Osteocyte (in vitro differentiated cells): Measurements from ENCODE around the gene AKAP11. TPM values are rescaled to one million over a fixed set of nuclear protein-coding genes. Genes with fewer than 3 reads are reported as not detected.

ENCODE experiments used
- DNase-seq: peaks from one replicate; pipeline ENCODE4 v3.0.0; 2021; ENCODE audit warnings: mixed read lengths; ENCODE audit not compliant: unreplicated experiment; ENCODE audit errors: extremely low spot score
- H3K27ac Mint-ChIP-seq: one replicate; pipeline ENCODE4 v1.8.0; 2021; ENCODE audit warnings: mild to moderate bottlenecking, mixed read lengths; ENCODE audit not compliant: unreplicated experiment
- H3K27me3 Mint-ChIP-seq: one replicate; pipeline ENCODE4 v1.8.0; 2021; ENCODE audit warnings: mixed read lengths; ENCODE audit not compliant: unreplicated experiment
- H3K36me3 Mint-ChIP-seq: one replicate; pipeline ENCODE4 v1.8.0; 2021; ENCODE audit warnings: mixed read lengths; ENCODE audit not compliant: unreplicated experiment
- H3K4me1 Mint-ChIP-seq: one replicate; pipeline ENCODE4 v1.8.0; 2021; ENCODE audit warnings: mixed read lengths; ENCODE audit not compliant: unreplicated experiment
- H3K4me3 Mint-ChIP-seq: one replicate; pipeline ENCODE4 v1.8.0; 2021; ENCODE audit warnings: mild to moderate bottlenecking, moderate library complexity, mixed read lengths; ENCODE audit not compliant: unreplicated experiment
- H3K9me3 Mint-ChIP-seq: one replicate; pipeline ENCODE4 v1.8.0; 2021; ENCODE audit warnings: mixed read lengths; ENCODE audit not compliant: unreplicated experiment
- total RNA-seq: library from RNA; stranded (reverse); gene quantifications from 2 replicates; pipeline ENCODE4 v1.2.1, GENCODE V29; 2021
- TF ChIP-seq, protein P1 (sequence below): fragments of 200-600 bp; sonication (generic); IDR thresholded peaks from 2 replicates; pipeline ENCODE4 v1.5.0; 2021; ENCODE audit warnings: antibody characterized with exemption, mild to moderate bottlenecking, moderate library complexity

AKAP11 gene
- total RNA-seq, 1 donor from 2014 or later, result 37.3 TPM

DNA sequence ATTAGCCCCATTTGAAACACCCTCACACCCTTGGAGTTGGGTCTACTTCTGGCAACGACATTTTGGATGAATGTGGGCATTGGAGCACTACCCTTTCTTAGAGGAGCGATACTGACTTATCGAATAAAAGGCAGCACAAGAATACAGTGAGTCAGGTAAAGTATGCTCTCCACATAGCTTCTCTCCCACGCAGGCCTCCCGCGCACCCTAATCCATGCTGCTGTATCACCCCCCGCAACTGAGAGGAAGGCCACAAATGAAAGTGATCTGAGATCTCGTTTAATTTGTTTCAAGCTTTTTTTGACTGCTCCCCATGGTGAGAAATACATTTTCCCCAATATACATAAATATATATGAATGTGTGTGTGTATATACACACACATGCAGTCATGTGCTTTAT, 25.4 kb upstream of the AKAP11 start:
- Mint-ChIP-seq H3K27ac (no peak overlapping the region), H3K4me1 (peaks cover 7% of the 10 kb centered on the region)

DNA sequence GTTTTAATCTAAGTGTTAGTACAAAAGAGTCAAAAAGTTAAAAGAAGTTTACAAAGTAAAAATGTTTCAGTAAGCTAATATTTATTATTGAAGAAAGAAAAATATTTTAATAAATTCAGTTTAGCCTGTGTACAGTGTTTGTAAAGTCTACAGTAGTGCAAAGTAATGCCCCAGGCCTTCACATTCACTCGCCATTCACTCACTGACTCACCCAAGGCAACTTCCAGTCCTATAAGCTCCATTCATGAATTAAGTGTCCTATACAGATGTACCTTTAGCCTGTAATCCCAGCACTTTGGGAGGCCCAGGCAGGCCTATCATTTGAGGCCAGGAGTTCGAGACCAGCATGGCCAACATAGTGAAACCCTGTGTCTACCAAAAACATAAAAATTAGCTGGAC, 24.1 kb upstream of the AKAP11 start:
- no peak for DNase-seq
- Mint-ChIP-seq H3K4me3 (no peak overlapping the region), H3K36me3 (peaks cover 6% of the 10 kb centered on the region), H3K27ac (no peak overlapping the region), H3K27me3 (peaks cover 2% of the 10 kb centered on the region), H3K9me3 (no peaks in the 10 kb centered on the region), H3K4me1 (peaks cover 7% of the 10 kb centered on the region)
- TF ChIP-seq, protein P1, sequence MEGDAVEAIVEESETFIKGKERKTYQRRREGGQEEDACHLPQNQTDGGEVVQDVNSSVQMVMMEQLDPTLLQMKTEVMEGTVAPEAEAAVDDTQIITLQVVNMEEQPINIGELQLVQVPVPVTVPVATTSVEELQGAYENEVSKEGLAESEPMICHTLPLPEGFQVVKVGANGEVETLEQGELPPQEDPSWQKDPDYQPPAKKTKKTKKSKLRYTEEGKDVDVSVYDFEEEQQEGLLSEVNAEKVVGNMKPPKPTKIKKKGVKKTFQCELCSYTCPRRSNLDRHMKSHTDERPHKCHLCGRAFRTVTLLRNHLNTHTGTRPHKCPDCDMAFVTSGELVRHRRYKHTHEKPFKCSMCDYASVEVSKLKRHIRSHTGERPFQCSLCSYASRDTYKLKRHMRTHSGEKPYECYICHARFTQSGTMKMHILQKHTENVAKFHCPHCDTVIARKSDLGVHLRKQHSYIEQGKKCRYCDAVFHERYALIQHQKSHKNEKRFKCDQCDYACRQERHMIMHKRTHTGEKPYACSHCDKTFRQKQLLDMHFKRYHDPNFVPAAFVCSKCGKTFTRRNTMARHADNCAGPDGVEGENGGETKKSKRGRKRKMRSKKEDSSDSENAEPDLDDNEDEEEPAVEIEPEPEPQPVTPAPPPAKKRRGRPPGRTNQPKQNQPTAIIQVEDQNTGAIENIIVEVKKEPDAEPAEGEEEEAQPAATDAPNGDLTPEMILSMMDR, result no peak

More for the DNA sequence above, 25.4 kb upstream of the AKAP11 start:
- no peaks in the 10 kb centered on the region for H3K9me3 Mint-ChIP-seq
- peaks cover 2% of the 10 kb centered on the region for H3K27me3 Mint-ChIP-seq
- peaks cover 11% of the 10 kb centered on the region for H3K36me3 Mint-ChIP-seq
- no peak for DNase-seq
- no peak overlapping the region for H3K4me3 Mint-ChIP-seq
- TF ChIP-seq, protein P1, result no peak

DNA sequence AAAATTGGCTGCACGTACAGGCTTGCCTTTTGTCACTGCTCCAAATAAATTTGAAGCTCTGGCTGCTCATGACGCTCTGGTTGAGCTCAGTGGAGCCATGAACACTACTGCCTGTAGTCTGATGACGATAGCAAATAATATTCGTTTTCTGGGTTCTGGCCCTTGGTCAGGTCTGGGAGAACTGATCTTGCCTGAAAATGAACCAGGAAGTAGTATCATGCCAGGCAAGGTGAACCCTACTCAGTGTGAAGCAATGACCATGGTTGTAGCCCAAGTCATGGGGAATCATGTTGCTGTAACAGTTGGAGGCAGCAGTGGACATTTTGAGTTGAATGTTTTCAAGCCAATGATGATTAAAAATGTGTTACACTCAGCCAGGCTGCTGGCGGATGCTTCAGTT, 16.1 kb upstream of the AKAP11 start:
- no peak overlapping the region for H3K4me3 Mint-ChIP-seq
- peaks cover 3% of the 10 kb centered on the region for H3K9me3 Mint-ChIP-seq
- H3K27ac Mint-ChIP-seq, result no peak overlapping the region
- DNase-seq, result no peak
- no peaks in the 10 kb centered on the region for H3K36me3 Mint-ChIP-seq
- peaks cover 4% of the 10 kb centered on the region for H3K27me3 Mint-ChIP-seq
- TF ChIP-seq, protein P1, result no peak
- no peaks in the 10 kb centered on the region for H3K4me1 Mint-ChIP-seq

DNA sequence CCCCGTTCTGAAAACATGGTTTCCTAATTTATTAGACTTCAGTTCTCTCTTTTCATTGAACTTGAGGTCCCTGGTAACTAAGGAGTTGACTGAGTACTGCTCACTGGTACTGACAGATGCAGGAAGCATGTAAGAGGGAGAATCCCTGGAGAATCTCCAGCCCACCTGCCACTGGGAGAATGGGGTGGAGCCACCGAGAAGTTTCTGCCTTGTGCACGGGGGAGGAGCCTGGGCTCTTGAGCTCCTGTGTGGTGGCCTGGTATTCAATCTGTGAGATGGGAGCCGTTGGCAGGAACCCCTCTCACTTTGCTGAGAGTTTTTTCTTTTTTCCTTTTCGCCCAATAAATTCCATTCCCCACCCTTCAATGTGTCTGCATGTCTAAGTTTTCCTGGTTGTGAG, 13.2 kb upstream of the AKAP11 start:
- H3K9me3 Mint-ChIP-seq, result peaks cover 3% of the 10 kb centered on the region
- no peak for DNase-seq
- TF ChIP-seq, protein P1, result no peak
- no peaks in the 10 kb centered on the region for H3K36me3 Mint-ChIP-seq
- peaks cover 2% of the 10 kb centered on the region for H3K27me3 Mint-ChIP-seq
- H3K4me3 Mint-ChIP-seq, result no peak overlapping the region
- no peaks in the 10 kb centered on the region for H3K4me1 Mint-ChIP-seq
- H3K27ac Mint-ChIP-seq, result no peak overlapping the region

DNA sequence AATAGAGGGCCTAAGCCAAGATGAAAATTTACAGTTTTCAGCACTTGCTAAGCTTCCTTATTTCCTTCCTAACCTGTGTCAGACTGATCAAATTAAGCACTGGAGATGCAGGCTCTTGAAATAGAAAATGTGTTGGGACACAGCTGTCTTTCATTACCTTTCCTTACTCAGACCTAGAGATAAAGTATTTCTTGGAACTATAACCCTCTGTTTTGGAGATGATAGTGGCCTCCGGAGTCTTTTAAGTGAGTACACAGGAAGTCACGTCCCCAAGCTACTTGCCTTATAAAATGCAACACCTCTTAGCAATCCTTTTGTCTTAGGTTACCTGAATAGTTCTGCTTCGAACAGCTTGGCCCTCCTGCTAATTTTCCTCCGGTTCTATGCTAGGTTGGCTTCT, 12.4 kb upstream of the AKAP11 start:
- peaks cover 3% of the 10 kb centered on the region for H3K9me3 Mint-ChIP-seq
- H3K36me3 Mint-ChIP-seq, result no peaks in the 10 kb centered on the region
- H3K27ac Mint-ChIP-seq, result no peak overlapping the region
- no peak overlapping the region for H3K4me3 Mint-ChIP-seq
- no peaks in the 10 kb centered on the region for H3K4me1 Mint-ChIP-seq
- H3K27me3 Mint-ChIP-seq, result peaks cover 2% of the 10 kb centered on the region
- TF ChIP-seq, protein P1, result no peak
- DNase-seq, result no peak
